ENCODE results near the gene IQSEC1.

IQSEC1 gene

GRCh38 chr3:12995389-12996180, 77.6 kb downstream of the IQSEC1 start:
- no peak for DNase-seq

DNA sequence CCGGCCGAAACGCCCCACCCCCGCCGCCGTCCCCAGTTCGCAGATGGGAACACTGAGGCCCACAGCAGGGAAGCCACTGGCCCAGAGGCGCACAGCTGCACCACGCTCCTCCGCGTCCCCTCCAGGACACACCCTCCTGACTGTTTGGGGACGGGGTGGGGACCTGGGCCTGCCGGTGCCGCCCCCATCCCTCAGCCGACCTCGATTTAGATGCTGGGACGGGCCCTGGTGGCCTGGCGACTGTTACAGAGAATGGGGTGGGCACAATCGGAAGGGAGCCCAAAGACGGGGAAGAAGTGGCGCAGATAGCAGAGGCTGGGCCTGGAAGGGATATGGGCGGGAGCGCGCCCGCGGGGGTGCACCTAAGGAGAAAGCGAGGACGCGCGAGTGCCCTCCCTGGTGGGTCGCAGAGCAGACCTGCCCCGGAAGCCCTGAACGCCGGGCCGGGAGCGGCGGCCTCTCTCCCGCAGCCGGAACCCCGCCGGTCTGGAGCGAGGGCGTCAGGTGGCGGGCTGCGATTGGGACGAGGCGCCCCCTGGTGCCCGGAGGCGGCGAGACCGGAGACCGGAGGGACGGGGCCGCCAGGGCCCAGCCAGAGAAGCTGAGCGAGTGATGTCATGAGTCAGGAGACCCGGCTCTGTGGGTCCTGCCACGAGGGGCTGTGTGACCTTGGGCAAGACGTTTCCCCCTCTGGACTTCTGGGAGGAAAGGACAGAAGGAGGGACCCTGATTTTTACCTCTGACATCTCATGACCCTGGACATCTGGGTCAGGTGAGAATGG, 78.4 kb downstream of the IQSEC1 start:
- peak; percentile 89 for DNase-seq

DNA sequence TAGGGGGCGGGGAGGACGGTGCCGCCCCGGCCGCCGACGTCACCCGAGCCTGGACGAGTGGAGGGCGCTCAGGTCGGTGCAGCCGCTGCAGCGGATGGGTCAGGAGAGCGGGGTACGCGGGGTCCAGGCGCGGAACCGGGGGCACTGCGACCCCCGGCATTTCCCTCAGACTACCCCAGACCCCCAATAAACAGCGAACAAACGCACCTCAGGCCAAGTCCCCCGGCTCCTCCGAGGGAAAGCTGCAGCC, 78.9 kb downstream of the IQSEC1 start:
- DNase-seq = no peak

DNA sequence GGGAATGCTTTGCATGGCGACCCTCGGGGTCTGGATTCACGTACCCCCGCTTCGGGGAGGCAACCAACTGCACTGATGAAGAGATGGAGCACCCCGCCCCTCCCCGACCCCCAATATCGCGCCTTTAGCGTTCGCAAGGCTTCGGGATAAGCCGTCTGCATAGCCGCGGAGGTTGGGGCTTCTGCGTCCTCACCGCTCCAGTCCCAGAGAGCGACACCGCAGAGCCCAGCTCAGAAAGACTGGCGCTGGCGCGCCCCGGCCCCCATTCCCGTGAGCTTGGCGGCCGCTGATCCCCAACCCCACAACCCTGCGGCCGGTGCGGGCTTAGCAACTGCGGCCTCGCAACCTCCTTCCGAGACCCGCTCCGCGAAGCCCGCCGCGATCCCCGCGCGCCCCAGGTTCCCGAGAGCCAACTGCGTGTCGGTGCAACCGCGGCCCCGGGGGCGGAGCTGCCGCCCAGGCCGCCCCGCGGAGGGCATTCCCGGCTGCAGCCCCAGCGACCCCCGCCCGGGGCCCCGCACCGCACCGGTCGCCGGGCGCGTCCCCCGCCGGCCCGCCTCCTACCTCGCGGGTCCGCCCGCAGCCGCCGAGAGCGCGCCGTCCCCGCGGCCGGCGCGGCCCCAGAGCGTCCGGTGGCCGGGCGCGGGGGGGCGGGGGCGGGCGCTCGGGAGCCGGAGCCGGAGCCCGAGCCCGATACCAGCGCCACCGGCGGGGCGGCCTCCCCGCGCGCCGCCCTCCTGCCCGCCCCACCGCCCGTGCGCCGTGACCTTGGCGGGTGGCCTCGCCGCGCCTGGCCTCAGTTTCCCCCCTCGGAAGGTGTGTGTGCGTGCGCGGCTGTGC, 79.5 kb downstream of the IQSEC1 start:
- peak; percentile 30 for DNase-seq

GRCh38 chr3:12992629-12993516, 80.4 kb downstream of the IQSEC1 start:
- DNase-seq = no peak

DNA sequence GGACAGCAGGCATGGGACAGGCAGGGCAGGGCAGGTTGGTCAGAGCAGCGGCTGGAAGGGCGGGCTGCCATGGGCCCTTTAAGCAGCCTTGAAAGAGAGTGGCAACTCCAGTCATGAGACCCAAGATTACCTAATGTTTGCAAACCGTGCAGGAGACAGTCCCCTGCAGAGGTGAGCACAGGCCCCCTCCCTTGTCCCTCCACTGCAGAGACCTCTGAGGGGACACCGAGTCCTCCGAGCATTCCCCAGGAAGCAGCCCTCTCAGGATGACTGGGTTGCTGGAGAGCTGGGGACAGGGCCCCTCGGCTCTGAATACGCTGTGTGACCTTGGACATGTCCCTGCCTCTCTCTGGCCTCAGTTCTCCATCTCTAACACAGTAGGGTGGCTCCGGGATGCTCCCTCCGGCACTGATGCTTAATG, 81.4 kb downstream of the IQSEC1 start:
- no peak for DNase-seq

GRCh38 chr3:12991481-12991837, 81.8 kb downstream of the IQSEC1 start:
- DNase-seq = no peak

- DNase-seq = no peak
Observed at GRCh38 chr3:12990781-12991480, 82.3 kb downstream of the IQSEC1 start.

GRCh38 chr3:12990306-12990705, 82.9 kb downstream of the IQSEC1 start:
- DNase-seq = no peak

DNA sequence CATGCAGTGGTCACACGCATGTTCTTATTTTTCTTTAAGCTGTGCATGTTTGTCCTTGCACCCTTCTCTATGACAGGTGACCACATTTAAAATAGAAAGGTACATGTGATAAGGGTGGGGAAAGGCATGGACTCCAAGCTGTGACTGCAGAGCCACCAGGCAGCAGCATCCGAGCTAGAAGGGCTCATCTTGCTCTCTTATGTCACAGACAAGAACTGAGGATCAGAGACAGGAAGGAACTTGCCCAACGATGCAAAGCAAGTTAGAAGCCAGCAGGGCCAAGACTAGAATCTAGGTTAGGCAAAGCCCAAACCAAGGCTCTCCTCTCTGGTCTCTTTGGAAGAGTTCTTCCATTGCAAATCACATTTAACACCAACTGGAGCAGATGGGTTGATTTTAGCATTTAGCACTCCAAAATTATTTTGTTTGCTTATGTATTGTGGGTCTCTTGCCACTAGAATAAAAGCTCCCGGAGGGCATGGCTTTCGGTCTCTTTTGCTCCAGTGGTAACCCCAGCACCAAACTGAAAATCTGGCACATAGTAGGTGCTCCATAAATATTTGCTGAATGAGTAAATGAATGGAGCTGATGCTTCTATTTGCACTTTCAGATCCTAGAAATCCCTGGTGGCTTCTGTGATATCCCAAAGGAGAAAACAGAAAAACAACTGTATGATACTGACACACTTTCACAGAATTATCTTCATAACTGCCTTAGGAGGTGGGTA, 84.3 kb downstream of the IQSEC1 start:
- no peak for DNase-seq

DNA sequence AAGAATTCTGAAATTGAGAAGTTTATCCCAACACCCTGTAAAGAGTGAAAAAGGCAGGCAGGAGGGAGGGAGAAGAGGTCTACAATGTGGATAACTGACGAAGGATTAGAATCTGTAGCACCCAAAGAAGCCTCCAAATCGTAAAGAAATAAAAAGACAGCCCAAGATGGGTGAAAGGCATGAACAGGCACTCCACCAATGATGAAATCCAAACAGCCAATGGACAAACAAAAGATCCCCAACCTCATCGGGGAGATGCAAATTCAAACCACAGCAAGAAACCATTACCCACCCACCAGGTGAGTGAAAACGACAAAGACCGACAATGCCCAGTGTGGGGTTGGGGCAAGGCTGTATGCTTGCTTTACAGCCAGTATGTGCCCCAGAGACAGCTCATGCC, 85.6 kb downstream of the IQSEC1 start:
- DNase-seq = no peak

DNA sequence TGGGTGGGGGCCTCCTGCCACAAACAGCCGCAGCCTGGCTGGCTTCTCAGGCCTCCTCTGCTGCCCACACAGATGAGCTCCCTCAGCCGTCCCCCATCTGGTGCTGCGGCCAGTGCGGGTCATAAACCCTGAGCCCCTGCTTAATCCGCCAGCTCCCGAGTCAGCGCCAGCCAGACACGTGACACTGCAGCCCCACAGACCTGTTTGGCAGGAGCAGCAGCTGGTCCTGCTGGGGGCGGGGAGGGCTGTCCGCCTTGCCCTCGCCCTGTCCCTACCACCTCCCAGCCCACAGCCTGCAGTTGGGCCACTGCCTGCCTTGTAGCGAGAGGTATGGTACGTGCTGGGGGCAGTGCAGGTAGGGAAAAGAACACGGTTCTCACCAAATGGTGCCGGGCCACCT, 86.2 kb downstream of the IQSEC1 start:
- no peak for DNase-seq

- no peak for DNase-seq
Observed at GRCh38 chr3:12986521-12986920, 86.7 kb downstream of the IQSEC1 start.

GRCh38 chr3:12986031-12986430, 87.2 kb downstream of the IQSEC1 start:
- no peak for DNase-seq

GRCh38 chr3:12985148-12985547, 88.1 kb downstream of the IQSEC1 start:
- no peak for DNase-seq

GRCh38 chr3:12984023-12984823, 89.0 kb downstream of the IQSEC1 start:
- peak; percentile 69 for DNase-seq

GRCh38 chr3:12983319-12983718, 89.9 kb downstream of the IQSEC1 start:
- DNase-seq = no peak

- DNase-seq = no peak
Observed at GRCh38 chr3:12982619-12983101, 90.6 kb downstream of the IQSEC1 start.

DNA sequence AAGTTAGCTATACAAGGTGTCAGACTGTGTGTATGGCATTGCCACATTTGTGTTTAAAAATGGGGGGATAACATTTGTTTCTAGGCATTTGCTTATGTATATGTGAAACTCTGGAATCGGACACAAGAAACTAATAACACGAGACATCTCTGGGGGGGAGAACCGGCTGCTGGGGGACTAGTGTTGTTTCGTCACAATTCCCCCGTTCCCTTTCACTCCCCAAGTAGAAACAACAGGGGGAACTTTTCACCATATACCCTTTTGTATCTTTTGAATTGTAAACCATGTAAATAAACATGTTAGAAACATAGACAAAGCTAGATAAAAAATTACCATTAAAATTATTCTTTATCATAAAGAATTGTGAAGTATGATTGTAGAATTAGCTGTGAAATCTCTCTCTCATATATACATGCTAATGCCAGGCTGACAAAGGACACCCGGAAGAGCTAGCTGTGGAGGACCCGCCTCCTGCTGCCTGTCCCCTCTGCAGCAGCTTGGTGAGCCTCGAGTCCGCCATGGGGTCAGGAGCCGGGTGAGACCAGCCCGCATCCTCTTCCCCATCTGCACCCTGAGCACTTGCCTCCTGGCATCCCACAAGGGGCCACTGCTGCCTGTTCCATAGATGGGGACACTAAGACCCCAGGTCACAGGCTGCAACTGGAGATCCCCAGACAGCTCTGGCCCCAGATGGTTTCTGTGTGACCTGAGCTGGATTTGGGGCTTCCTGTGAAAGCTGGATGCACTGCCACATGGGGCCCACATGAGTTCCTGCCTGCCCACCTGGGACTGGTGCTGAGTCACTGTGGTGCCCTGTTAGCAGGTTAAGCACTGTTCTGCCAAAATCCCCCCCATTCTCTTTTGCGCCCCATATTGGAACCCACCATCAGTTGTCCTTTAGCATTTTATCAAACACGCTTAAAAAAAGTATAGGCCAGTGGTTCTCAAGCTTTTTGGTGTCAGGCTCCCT, 91.6 kb downstream of the IQSEC1 start:
- DNase-seq = no peak

Measured in activated naive CD4-positive, alpha-beta T cell treated with Interleukin-2 at 50 U/mL for 16 hours (primary cell).